Left kidney (tissue), 8 donors: Measurements from ENCODE around the gene SYCP3. TPM values are rescaled to one million over a fixed set of nuclear protein-coding genes. Genes with fewer than 3 reads are reported as not detected.

Experiments used
- DNase-seq: peaks from one replicate; pipeline ENCODE4 v3.0.0-alpha.2; 2013
- long read RNA-seq, 8 donors: transcript quantifications; one replicate each; lab custom pipeline, GENCODE V29; 2026
- polyA plus RNA-seq: library from polyadenylated mRNA; unstranded; fragments of 120-200 nt; gene quantifications from one replicate; pipeline ENCODE4 v1.2.1, GENCODE V29; 2013; ENCODE audit not compliant: insufficient read length

Gene SYCP3
- 1.2 TPM for polyA plus RNA-seq
- long read RNA-seq, donor 1: 0 reads
- long read RNA-seq, donor 2: 0 reads
- long read RNA-seq, donor 3: 0 reads
- long read RNA-seq, donor 4, partial matches to known transcripts: 15 of 15 reads
- long read RNA-seq, donor 4, other reads (novel, unspliced or antisense): 0 of 15 reads
- long read RNA-seq, donor 5, partial matches to known transcripts: 109 of 109 reads
- long read RNA-seq, donor 5, other reads (novel, unspliced or antisense): 0 of 109 reads
- long read RNA-seq, donor 6: 0 reads
- long read RNA-seq, donor 7: 0 reads
- long read RNA-seq, donor 8, partial matches to known transcripts: 28 of 42 reads
- long read RNA-seq, donor 8, other reads (novel, unspliced or antisense): 14 of 42 reads

DNA sequence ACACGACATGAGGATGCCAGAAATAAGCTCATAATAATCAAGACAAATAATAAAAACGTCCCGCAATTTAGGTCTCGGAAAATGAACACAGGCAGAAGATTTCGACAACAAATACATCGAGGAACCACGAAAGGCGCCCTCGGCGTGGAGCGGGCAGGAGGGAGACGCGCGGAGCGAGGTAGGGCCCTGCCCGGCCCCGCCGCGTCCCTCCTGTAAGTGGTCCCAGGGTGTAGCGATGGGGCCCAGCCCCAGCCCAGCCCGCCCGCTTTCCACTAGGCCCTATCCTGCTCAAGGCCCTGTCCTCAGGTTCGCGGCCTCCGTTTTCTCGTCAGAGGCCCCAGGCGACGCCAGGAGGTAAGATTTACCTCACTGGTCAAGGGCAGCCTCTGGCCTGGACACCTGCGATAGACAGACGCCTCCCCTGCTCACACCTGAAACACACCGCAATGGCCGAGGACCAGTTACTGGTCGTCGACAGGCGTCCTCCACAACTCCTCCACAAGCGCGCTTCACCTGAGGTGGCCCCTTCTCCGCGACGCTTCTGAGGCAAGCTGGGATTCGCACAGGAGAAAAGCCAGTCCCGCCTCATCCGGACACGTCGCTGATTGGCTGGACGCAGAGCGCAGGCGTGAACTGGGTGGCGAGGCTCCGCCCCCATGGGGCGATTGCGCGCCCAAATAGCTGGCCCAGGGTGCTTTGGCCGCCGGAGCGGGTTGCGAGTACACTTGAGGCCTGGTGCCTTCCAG, at the start of gene SYCP3:
Gene SYCP3 (minus strand): TSS at position 543 of the 746 bp plus-strand sequence. CDS start 1,527 bp downstream, outside the sequence.
- no peak for DNase-seq

GRCh38 chr12:101785671-101786070, 46.4 kb upstream of the SYCP3 start:
- no peak for DNase-seq

GRCh38 chr12:101784376-101784775, 45.1 kb upstream of the SYCP3 start:
- no peak for DNase-seq

DNA sequence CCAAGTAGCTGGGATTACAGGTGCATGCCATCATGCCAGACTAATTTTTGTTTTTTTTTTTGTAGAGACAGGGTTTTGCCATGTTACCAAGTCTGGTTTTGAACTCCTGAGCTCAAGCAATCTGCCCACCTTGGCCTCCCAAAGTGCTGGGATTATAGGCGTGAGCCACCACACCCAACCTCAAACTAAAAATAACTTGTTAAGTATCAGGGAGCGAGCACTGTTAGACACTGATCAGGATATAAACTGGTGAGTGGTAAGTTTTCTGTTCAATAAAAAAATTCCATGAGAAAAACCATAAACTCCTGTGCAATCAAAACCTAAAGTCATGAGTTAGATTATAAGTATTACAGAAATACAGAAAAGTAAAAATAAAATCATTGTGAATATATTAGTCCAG, 44.6 kb upstream of the SYCP3 start:
- DNase-seq: no peak

- no peak for DNase-seq
These were observed 43.9 kb upstream of the SYCP3 start for GRCh38 chr12:101783150-101783549.

DNA sequence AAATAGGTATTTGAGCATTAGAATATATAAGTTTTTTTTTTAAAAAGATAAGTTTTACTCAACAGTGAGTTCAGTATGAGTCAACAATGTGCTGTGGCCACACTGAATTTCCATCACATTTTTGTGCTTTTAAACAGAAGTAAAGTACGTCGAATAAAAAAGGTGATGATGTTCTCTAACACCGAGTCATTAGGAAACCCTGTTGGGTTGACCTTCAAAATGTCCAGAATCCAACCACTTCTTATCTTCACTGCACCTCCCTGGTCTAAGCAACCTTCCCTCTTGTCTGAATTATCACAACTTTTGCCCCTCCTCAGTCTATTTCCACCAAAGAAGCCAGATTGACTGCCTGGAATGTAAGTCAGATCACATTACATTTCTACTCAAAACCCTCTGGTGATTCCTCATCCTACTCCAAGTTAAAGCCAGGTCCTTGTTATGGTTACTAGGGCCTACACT, 43.0 kb upstream of the SYCP3 start:
- DNase-seq: no peak

DNA sequence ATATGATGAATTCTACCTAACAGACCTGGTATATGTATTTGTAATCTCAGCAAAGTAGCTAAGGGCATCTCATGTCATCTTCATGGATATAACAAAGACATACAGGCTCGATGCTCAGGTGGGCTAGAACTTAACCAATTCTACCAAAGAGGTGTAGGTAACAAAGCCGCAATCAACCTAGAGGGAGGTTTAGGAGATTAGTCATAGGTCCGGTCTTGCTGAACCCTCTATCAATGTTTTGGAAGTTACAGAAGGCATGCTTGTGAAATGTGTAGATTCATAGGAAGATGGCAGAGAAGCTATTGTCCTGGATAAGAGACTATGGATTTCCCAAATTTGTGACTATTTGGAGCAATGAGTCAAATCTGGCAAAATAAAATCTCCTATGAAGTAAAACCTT, 42.6 kb upstream of the SYCP3 start:
- no peak for DNase-seq

- no peak for DNase-seq
These were observed 41.3 kb upstream of the SYCP3 start for GRCh38 chr12:101780599-101780998.

DNA sequence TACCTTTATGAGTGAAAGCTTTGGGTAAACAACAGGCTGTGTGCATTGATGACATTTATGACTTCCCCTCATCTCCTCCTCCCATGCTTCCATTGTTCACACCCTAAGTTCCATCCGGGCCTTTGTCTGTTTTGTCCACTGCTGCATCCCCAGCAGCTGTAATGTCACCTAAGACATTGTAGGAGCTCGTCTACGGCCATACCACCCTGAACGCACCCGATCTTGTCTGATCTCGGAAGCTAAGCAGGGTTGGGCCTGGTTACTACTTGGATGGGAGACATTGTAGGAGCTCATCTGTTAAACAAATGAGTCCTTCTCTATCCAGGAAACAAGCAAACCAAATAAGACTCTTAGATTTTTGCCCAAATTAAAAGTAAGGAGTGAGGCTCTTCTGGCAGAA, 40.4 kb upstream of the SYCP3 start:
- DNase-seq: no peak

DNA sequence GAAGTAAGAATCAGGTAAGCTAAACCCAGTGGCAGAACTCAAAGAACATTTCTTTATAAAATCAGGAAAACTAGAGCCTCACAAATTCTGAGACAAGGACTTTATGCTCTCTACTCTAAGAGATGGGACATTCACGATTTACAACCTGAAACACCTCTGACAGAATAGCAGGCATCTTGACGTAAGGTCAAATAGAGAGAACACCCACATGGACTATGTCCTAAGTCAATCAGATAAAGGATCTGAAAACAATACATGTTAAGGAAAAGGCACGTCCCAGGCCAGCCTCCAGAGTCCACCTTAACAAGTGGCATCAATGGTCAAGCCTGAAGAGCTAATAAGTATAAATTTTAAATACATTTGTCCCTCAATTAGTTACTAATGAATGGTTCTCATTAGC, 39.9 kb upstream of the SYCP3 start:
- DNase-seq: no peak

DNA sequence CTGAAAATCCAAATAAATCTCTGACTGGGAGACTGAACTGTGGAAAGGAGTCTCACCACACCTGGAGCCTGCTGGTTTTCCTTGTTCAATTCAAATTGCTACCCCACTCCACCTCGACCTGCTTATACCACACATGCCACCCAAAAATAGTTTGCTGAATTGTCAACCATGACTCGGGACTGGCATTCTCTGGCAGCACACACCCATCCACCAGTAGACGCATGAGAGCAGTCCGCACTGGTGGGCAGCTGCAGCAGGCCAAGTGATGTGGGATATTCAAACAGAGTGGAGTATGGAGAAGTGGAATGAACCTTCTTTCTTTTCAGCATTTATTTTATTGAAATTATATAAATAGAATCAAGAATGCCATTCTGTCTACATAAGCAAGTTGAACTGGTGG, 38.7 kb upstream of the SYCP3 start:
- no peak for DNase-seq

DNA sequence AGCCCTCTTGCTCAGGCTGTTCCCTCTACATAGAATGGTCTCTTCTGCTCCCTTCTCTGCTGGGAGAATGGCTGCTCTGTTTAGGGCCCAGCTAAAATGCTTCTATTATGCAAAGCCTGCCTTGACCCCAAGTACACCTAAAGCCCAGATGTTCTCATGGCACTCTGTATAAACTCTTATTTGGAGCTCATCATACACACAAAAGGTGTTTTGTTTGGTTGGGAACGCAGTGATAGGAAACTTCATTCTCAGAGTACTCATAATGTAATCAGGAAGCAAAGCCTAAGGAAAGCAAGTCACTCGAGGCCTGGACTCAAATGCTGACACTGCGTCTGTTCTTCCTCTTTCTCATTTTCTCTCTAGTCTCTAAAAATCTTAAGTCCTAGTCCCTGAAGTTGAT, 38.2 kb upstream of the SYCP3 start:
- no peak for DNase-seq

- DNase-seq: no peak
These were observed 36.6 kb upstream of the SYCP3 start for GRCh38 chr12:101775816-101776215.

DNA sequence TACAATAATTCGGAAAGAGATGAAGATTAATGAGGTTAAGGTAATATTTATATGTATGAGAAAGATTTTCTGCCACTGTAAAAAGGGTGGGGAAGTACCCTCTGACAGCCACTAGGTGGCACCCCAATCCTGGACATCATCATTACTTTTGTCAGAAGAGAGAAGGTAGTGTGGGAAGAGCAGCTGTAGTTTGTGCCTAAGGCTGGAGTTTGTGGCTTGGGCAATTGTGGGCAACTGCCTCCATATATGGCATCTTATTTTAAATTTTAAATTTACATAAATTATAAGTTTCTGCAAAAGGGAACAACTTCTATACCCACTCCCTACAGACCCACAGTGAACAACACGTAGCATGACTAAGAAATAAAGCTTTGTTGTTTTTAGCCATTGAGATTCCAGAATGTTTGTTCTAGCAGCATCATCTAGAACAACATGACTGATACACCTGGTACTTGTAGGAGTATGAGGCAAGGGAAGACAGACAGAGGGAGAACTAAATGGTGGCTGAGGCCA, 34.4 kb upstream of the SYCP3 start:
- peak; percentile 38 for DNase-seq

- no peak for DNase-seq
These were observed 32.9 kb upstream of the SYCP3 start for GRCh38 chr12:101772012-101772775.

GRCh38 chr12:101769865-101770264, 30.6 kb upstream of the SYCP3 start:
- no peak for DNase-seq

DNA sequence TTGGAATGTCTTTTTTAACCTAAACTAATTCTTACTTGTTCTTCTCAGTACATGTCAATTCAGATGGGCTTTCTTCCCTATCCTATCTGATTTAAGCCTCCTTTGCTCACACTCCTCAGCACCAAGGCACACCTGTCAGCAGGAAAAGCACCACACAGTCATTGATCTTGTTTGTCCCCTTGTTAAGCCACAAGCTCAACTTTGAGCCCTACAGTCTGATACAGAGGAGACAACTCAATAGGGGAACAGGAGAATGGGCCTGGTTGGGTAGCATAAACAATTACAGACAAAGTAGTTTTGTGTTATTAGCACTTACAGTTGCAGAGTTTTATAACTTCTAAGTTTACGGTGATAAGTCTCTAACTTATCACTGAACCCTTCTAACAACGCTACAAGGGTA, 29.5 kb upstream of the SYCP3 start:
- no peak for DNase-seq

- no peak for DNase-seq
These were observed 28.3 kb upstream of the SYCP3 start for GRCh38 chr12:101767537-101767936.

- no peak for DNase-seq
These were observed 25.0 kb upstream of the SYCP3 start for GRCh38 chr12:101764051-101764792.

- no peak for DNase-seq
These were observed 24.1 kb upstream of the SYCP3 start for GRCh38 chr12:101763246-101763931.

DNA sequence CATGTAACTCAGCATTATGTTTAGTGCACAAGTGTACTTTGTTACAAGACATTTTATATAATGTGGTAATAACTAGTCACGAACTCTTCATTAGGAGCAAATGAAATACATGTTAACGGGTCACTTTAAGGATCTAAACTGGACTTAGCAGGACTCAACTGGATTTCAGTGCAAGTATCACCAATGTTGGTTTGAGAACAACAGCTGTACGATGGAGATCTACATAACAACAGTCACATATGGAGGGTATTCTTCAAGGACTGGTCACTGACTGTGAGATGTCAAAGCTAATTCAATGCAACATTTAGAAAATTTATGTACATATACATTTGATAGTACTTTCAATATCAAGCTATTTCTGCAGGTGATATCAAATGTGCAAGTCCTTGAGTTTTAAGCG, 22.5 kb upstream of the SYCP3 start:
- no peak for DNase-seq
